Mucosa of descending colon (tissue), 3 donors: ENCODE results near the gene NF1. TPM values are rescaled to one million over a fixed set of nuclear protein-coding genes. Genes with fewer than 3 reads are reported as not detected.
"Not testable (repeated sequence)": the region's sequence is repeated elsewhere in the genome, so short reads cannot be mapped to it uniquely, and the experiment has no call there.

Experiments
- ATAC-seq: fragments of 200-7000 bp; cut with Tn5 transposase; one replicate; pipeline ENCODE4 v1.9.1; 2020; ENCODE audit warnings: mild to moderate bottlenecking, moderate library complexity
- DNase-seq, 3 donors: peaks; one replicate each; pipeline ENCODE4 v3.0.0-alpha.2; 2020
- H3K36me3 ChIP-seq: fragments of 200-600 bp; one replicate; pipeline ENCODE4 v1.8.0; 2021; ENCODE audit warnings: low read depth, mild to moderate bottlenecking
- H3K4me1 ChIP-seq: fragments of 200-600 bp; one replicate; pipeline ENCODE4 v1.8.0; 2021; ENCODE audit warnings: low read depth, mild to moderate bottlenecking
- H3K4me3 ChIP-seq: fragments of 200-600 bp; one replicate; pipeline ENCODE4 v1.8.0; 2021; ENCODE audit warnings: mild to moderate bottlenecking
- H3K9me3 ChIP-seq: fragments of 200-600 bp; one replicate; pipeline ENCODE4 v1.8.0; 2021; ENCODE audit warnings: mild to moderate bottlenecking
- intact Hi-C, 2 donors: fragments of 100-400 bp; cut with DNase I in 1 of 2; cut with micrococcal nuclease in 1 of 2; formaldehyde crosslinking; loops; one replicate each; pipeline versions ENCODE4 v1.11.0 to v1.11.1; 2022; cut with DNase I, micrococcal nuclease
- total RNA-seq, 3 donors: library from RNA; stranded (reverse); fragmentation: NEBNext Ultra II Directional in 2 of 3; extraction: Animal tissue kit (Norgen Biotek cat#: 25700) in 2 of 3; gene quantifications; one replicate each; pipeline versions ENCODE4 v1.2.1 to v1.2.4, GENCODE V29; 2021 to 2023
- TF ChIP-seq, protein P1 (sequence below): fragments of 200-600 bp; IDR thresholded peaks from one replicate; pipeline ENCODE4 v1.8.0; 2022; ENCODE audit warnings: antibody characterized with exemption, mild to moderate bottlenecking
- donor health status: DM: no; HTN: no; CAD: no; lungs with moderate emphysema.
- donor health status: DM: no; HTN: no; CAD: no.
- donor health status: DM: no; HTN: yes; CAD: no.

NF1 gene
- total RNA-seq, 3 donors from 2014 or later = 51.9 to 67.6 (median 52.4) TPM

DNA sequence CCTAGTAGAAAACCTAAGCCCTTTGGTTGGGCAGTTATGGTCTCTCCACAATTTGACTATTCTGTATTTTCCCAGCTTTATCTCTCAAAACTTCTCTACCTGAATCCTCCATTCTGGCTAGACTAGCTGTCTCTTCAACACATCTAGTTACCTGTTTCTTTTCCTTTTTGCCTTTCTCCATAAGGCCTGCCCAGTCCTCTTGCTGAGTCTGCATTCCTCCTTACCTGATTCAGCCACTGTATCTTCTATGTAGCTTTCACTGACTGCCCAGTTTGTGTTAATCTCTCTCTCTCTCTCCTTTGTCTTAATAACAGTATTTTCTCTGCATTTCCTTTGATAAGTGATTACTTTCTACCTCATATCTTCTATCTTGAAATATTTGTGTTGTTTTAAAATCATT, 228.8 kb downstream of the NF1 start:
- H3K4me1 ChIP-seq = no peaks in the 10 kb centered on the region
- TF ChIP-seq, protein P1, sequence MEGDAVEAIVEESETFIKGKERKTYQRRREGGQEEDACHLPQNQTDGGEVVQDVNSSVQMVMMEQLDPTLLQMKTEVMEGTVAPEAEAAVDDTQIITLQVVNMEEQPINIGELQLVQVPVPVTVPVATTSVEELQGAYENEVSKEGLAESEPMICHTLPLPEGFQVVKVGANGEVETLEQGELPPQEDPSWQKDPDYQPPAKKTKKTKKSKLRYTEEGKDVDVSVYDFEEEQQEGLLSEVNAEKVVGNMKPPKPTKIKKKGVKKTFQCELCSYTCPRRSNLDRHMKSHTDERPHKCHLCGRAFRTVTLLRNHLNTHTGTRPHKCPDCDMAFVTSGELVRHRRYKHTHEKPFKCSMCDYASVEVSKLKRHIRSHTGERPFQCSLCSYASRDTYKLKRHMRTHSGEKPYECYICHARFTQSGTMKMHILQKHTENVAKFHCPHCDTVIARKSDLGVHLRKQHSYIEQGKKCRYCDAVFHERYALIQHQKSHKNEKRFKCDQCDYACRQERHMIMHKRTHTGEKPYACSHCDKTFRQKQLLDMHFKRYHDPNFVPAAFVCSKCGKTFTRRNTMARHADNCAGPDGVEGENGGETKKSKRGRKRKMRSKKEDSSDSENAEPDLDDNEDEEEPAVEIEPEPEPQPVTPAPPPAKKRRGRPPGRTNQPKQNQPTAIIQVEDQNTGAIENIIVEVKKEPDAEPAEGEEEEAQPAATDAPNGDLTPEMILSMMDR = no peak
- no peak for DNase-seq
- H3K9me3 ChIP-seq = no peaks in the 10 kb centered on the region
- no peak for ATAC-seq
- intact Hi-C loops = no loop called here
- no peak overlapping the region for H3K4me3 ChIP-seq
- no peaks in the 10 kb centered on the region for H3K36me3 ChIP-seq

DNA sequence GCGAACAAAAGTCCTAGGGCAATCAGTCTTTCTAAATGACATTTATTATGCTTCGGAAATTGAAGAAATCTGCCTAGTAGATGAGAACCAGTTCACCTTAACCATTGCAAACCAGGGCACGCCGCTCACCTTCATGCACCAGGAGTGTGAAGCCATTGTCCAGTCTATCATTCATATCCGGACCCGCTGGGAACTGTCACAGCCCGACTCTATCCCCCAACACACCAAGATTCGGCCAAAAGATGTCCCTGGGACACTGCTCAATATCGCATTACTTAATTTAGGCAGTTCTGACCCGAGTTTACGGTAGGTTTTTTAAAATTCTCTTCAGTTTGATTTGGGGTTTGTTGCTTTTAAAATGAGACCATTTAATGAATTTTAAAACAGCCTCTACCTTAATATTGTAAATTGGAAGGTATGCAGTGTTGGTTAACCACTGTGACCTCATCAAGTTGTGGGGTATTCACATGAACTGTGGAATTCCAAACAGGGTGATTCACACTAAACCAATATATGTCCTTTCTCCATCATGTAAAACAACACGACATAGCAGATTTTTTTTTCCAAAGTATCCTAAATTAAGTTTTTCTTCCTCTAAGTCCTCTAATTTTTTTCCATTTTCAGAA, 232.9 kb downstream of the NF1 start:
- intact Hi-C loops = no loop called here
- DNase-seq (no peak), ATAC-seq (no peak)
- H3K36me3 ChIP-seq = no peaks in the 10 kb centered on the region
- H3K4me3 ChIP-seq = no peak overlapping the region
- TF ChIP-seq, protein P1 = no peak
- H3K9me3 ChIP-seq = no peaks in the 10 kb centered on the region
- H3K4me1 ChIP-seq = no peaks in the 10 kb centered on the region

- intact Hi-C loops = no loop called here
- Histone ChIP-seq H3K9me3 (no peaks in the 10 kb centered on the region), H3K4me1 (no peaks in the 10 kb centered on the region), H3K36me3 (no peaks in the 10 kb centered on the region), H3K4me3 (no peak overlapping the region)
- ATAC-seq = no peak
- TF ChIP-seq, protein P1 = no peak
- no peak for DNase-seq
Measured at GRCh38 chr17:31328160-31328535, 233.4 kb downstream of the NF1 start.

DNA sequence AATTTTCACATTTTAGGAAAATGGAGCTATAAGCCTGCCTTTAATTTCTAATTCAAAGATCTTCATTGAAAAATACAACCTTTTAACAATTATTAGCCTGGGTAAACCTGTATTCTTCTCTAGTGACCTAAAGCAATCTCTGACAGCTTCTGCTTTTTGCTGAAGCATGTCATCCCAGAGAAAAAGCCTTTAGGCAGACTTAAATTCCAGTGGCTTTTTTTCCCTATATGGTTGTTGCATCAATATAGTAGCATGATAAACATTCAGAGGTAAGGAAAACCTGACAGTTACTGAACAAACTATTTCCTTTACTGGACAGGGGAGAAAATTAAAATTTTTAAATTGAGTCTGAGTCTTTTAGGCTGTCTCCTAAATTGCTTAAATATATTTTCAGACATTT, 234.4 kb downstream of the NF1 start:
- intact Hi-C loops = no loop called here
- DNase-seq (no peak), ATAC-seq (no peak)
- Histone ChIP-seq H3K4me1 (no peaks in the 10 kb centered on the region), H3K36me3 (no peaks in the 10 kb centered on the region), H3K9me3 (no peaks in the 10 kb centered on the region), H3K4me3 (no peak overlapping the region)
- TF ChIP-seq, protein P1 = no peak

DNA sequence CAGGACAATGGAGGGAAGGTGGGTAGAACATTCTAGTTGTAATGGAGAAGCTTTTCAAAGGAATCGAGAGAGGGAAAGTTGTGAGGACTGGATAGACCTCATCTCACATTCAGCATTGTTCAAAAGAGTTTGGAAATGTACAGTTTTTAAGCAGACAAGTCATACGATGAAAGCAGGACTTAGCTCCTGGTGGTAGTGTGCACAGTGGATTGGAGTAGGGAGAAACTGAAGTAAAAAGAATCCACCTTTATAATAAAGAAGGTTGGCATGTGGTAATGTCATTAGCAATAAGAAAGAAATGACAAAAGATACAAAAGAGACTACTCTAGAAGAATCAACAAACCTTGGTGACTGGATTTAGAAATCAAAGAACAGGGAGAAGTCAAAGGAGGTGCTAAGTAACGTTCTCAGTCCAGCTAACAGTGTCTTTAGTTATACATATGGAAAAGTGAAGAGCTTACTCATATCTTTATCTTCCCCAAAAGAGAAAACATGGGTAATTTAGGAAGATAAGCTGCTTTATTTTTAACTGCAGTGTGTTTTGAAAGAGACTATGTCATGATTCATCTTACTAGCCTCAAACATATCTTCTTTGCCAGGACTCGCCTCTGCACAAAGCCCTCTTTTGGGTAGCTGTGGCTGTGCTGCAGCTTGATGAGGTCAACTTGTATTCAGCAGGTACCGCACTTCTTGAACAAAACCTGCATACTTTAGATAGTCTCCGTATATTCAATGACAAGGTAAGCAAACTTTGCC, 245.3 kb downstream of the NF1 start:
- H3K4me3 ChIP-seq = no peak overlapping the region
- intact Hi-C loops = no loop called here
- H3K9me3 ChIP-seq = no peaks in the 10 kb centered on the region
- DNase-seq (no peak), ATAC-seq (no peak)
- TF ChIP-seq, protein P1 = no peak
- H3K4me1 ChIP-seq = no peaks in the 10 kb centered on the region
- H3K36me3 ChIP-seq = no peaks in the 10 kb centered on the region

DNA sequence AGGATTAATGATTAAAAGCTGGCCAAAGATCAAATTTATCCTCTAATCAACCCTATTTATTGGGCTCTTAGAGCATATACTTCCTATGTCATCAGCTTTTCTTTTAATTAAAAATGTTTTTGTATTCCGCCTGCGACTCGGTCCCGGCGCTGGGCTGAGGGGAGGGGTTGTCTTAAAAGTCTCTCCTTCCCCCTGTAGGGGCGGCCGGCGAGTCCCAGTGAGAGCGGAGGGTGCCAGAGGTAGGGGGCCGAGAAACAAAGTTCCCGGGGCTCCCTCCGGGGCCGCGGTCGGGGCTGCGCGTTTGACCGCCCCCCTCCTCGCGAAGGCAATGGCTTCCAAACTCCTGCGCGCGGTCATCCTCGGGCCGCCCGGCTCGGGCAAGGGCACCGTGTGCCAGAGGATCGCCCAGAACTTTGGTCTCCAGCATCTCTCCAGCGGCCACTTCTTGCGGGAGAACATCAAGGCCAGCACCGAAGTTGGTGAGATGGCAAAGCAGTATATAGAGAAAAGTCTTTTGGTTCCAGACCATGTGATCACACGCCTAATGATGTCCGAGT, 250.5 kb downstream of the NF1 start:
- H3K9me3 ChIP-seq, ATAC-seq, H3K36me3 ChIP-seq, H3K4me3 ChIP-seq, DNase-seq, intact Hi-C loops, H3K4me1 ChIP-seq: not testable (repeated sequence)
